Endodermal cell (in vitro differentiated cells): ENCODE results near the gene LATS2. TPM values are rescaled to one million over a fixed set of nuclear protein-coding genes. Genes with fewer than 3 reads are reported as not detected.

Source experiments
- DNase-seq: peaks from one replicate; pipeline ENCODE4 v3.0.0-alpha.2; 2017
- H3K27ac ChIP-seq: 2 replicates; pipeline ENCODE4 v1.5.1; 2013; ENCODE audit warnings: mild to moderate bottlenecking, low read depth, low read length, moderate library complexity
- H3K27me3 ChIP-seq: 2 replicates; pipeline ENCODE4 v1.6.1; 2013; ENCODE audit warnings: mild to moderate bottlenecking, low read length, moderate library complexity; ENCODE audit not compliant: insufficient read depth, control insufficient read depth, poor library complexity, severe bottlenecking
- H3K36me3 ChIP-seq: 2 replicates; pipeline ENCODE4 v1.7.0; 2013; ENCODE audit warnings: mild to moderate bottlenecking, low read length, moderate library complexity; ENCODE audit not compliant: control insufficient read depth, insufficient read depth
- H3K4me1 ChIP-seq: one replicate; pipeline ENCODE4 v1.7.0; 2013; ENCODE audit warnings: low read length; ENCODE audit not compliant: control insufficient read depth, insufficient read depth
- H3K4me3 ChIP-seq: 2 replicates; pipeline ENCODE4 v1.5.1; 2013; ENCODE audit warnings: mild to moderate bottlenecking, low read length, moderate library complexity
- H3K9ac ChIP-seq: 2 replicates; pipeline ENCODE4 v1.6.1; 2013; ENCODE audit warnings: mild to moderate bottlenecking, low read length, moderate library complexity; ENCODE audit not compliant: poor library complexity, severe bottlenecking; ENCODE audit errors: extremely low read depth
- H3K9me3 ChIP-seq: 2 replicates; pipeline ENCODE4 v1.6.1; 2013; ENCODE audit warnings: mild to moderate bottlenecking, low read length, moderate library complexity; ENCODE audit not compliant: control insufficient read depth
- H3K27ac Mint-ChIP-seq: 2 replicates; pipeline ENCODE4 v1.8.0; 2020; ENCODE audit warnings: mixed read lengths
- H3K27me3 Mint-ChIP-seq: 2 replicates; pipeline ENCODE4 v1.8.0; 2021; ENCODE audit warnings: mild to moderate bottlenecking, mixed read lengths; ENCODE audit not compliant: insufficient read depth
- H3K36me3 Mint-ChIP-seq: 2 replicates; pipeline ENCODE4 v1.8.0; 2020; ENCODE audit warnings: low read depth, mixed read lengths
- H3K4me1 Mint-ChIP-seq: 2 replicates; pipeline ENCODE4 v1.8.0; 2020; ENCODE audit warnings: mixed read lengths
- H3K4me3 Mint-ChIP-seq: 2 replicates; pipeline ENCODE4 v1.8.0; 2020; ENCODE audit warnings: mild to moderate bottlenecking, moderate library complexity, mixed read lengths
- H3K9me3 Mint-ChIP-seq: 2 replicates; pipeline ENCODE4 v1.8.0; 2020; ENCODE audit warnings: mild to moderate bottlenecking, mixed read lengths
- CTCF ChIP-seq: fragments of 200-600 bp; sonication (generic); conservative IDR thresholded peaks from 2 replicates; pipeline ENCODE4 v1.5.0; 2021; ENCODE audit warnings: antibody characterized with exemption, mild to moderate bottlenecking
- WGBS, 2 experiments: methylation state at CpG; one replicate each; pipeline versions ENCODE4 v1.1.5 to v1.1.7; 2013; ENCODE audit warnings: missing lambda C conversion rate in 2 of 2, mixed read lengths in 1 of 2; ENCODE audit not compliant: insufficient coverage in 1 of 2, insufficient read length in 1 of 2; 5-methylcytosine and 5-hydroxymethylcytosine counted together
- total RNA-seq, 2 donors: library from RNA; stranded (reverse); fragmentation: NEBNext Ultra II Directional in 1 of 2; extraction: Animal tissue kit (Norgen Biotek cat#: 25700) in 1 of 2; gene quantifications; 2 replicates in 1 of 2; 3 replicates in 1 of 2; pipeline ENCODE4 v1.2.1, GENCODE V29; 2021

The LATS2 gene
- total RNA-seq, 2 donors from 2014 or later, result 26.2 to 35.4 TPM

GRCh38 chr13:20924758-20925394, 136.5 kb downstream of the LATS2 start:
- Histone ChIP-seq H3K27ac (no peak overlapping the region), H3K4me3 (no peak overlapping the region), H3K9ac (no peak overlapping the region), H3K36me3 (no peaks in the 10 kb centered on the region), H3K9me3 (no peaks in the 10 kb centered on the region), H3K27me3 (no peaks in the 10 kb centered on the region), H3K4me1 (no peaks in the 10 kb centered on the region)
- TF ChIP-seq CTCF, result peak; percentile 93
- no peak overlapping the region for H3K4me3 Mint-ChIP-seq
- no peaks in the 10 kb centered on the region for H3K36me3 Mint-ChIP-seq
- 28% methylated on average over 3 of the region's 3 CpGs; no CpG with 5 or more reads in 1 of the 2 experiments for WGBS, 2 experiments
- H3K4me1 Mint-ChIP-seq, result peaks cover 1% of the 10 kb centered on the region
- no peak overlapping the region for H3K27ac Mint-ChIP-seq
- peak; percentile 94 for DNase-seq
- H3K9me3 Mint-ChIP-seq, result no peaks in the 10 kb centered on the region
- peaks cover 2% of the 10 kb centered on the region for H3K27me3 Mint-ChIP-seq

- Histone ChIP-seq H3K4me1 (no peaks in the 10 kb centered on the region), H3K4me3 (no peak overlapping the region), H3K27me3 (no peaks in the 10 kb centered on the region), H3K27ac (no peak overlapping the region), H3K36me3 (no peaks in the 10 kb centered on the region), H3K9ac (no peak overlapping the region), H3K9me3 (no peaks in the 10 kb centered on the region)
- Mint-ChIP-seq H3K27ac (no peak overlapping the region), H3K4me1 (peaks cover 1% of the 10 kb centered on the region), H3K4me3 (no peak overlapping the region), H3K27me3 (peaks cover 2% of the 10 kb centered on the region), H3K36me3 (no peaks in the 10 kb centered on the region), H3K9me3 (no peaks in the 10 kb centered on the region)
- no peak for DNase-seq
- WGBS, 2 experiments, result 95 to 98% methylated on average over 4 of the region's 4 CpGs
- no peak for TF ChIP-seq CTCF
Observed at GRCh38 chr13:20923272-20923671, 138.1 kb downstream of the LATS2 start.

Other genes starting within 250 kb of the LATS2 start
- gene XPO4, start 158.8 kb downstream of the LATS2 start, total RNA-seq, result 10 to 100 TPM; 28.8 to 32.0 TPM
- gene SAP18, start 78.5 kb upstream of the LATS2 start, total RNA-seq, result 100 to 1,000 TPM; 248 to 294 TPM
- gene SKA3, start 115.0 kb upstream of the LATS2 start, total RNA-seq, result 10 to 100 TPM; 24.1 to 35.3 TPM
- gene MRPL57, start 115.1 kb upstream of the LATS2 start, total RNA-seq, result 10 to 100 TPM; 22.2 to 22.9 TPM